Activated naive CD4-positive, alpha-beta T cell (primary cell): ENCODE data around the gene OXCT1.
"Not testable (repeated sequence)": the region's sequence is repeated elsewhere in the genome, so short reads cannot be mapped to it uniquely, and the experiment has no call there.

ENCODE experiments used
- DNase-seq, 4 experiments: peaks; one replicate each; lab custom pipeline; 2025; lab: John Stamatoyannopoulos, UW

The OXCT1 gene

GRCh38 chr5:41827792-41828191, 42.4 kb downstream of the OXCT1 start:
- DNase-seq = no peak

DNA sequence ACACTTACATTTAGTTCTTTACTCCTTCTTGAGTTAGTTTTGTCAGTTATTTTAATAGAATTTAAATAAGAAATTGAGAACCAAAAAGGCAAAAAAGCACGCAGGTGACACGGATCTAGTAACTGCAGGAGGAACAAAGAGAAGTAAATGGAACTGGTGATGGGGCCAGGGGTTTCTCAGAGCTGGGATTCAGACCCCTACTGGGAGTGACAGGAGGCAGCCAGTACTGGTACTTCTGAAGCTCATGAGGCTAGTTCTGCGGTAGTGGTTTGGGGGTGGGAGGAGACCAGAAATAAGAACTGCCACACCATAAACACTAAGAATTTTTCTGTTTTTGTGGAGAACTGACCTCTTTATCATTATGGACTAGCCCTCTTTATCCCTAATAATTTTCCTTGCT, 48.2 kb downstream of the OXCT1 start:
- DNase-seq = no peak

GRCh38 chr5:41821051-41821450, 49.2 kb downstream of the OXCT1 start:
- DNase-seq = no peak

- no peak for DNase-seq
Measured at GRCh38 chr5:41820150-41820549, 50.1 kb downstream of the OXCT1 start.

DNA sequence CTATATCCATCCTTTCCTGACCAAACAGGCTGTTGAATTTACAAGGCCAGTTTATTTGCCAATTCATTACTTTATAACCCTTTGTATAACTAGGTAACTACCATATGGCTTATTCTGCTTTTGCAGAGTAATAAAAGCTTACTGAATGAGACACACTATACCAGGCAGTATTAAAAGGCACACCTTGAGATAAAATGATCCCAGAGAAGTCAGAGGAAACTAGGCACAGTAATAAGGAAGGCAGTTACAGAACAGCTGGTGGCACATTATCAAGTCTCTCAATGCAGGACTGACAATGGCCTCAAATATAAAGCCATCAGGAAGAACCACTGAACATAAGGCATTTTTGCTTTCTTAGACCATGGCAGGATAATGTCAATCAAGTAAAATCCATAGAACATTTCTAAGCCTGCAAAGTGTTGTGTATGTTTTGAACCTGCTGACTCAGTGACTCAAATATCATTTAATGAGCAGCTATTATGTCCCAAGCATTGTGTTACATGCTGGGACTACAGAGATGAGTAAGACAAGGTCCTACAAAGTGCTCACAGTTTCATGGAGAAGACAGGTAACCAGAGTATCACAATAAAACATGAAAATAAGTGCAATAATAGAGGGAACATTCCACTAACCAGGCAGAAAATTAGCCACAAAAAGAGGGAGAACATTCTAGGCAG, 52.5 kb downstream of the OXCT1 start:
- no peak for DNase-seq

GRCh38 chr5:41815663-41816229, 54.5 kb downstream of the OXCT1 start:
- DNase-seq = no peak

DNA sequence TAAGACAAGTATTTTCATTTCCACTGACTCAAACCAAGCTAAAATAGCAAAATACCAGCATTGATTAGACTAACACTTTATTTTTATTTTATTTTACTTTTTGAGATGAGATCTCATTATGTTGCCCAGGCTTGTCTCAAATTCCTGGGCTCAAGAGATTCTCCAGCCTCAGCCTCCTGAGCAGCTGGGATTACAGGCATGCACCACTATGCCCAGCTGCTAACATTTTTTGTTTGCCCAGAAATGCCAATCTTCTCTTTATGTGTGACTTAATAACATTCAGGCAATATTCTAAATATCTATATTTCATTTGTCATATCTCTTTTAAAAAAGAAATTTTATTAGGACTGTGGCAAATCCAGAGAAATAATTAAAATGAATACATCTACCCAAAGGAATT, 55.0 kb downstream of the OXCT1 start:
- DNase-seq = no peak

DNA sequence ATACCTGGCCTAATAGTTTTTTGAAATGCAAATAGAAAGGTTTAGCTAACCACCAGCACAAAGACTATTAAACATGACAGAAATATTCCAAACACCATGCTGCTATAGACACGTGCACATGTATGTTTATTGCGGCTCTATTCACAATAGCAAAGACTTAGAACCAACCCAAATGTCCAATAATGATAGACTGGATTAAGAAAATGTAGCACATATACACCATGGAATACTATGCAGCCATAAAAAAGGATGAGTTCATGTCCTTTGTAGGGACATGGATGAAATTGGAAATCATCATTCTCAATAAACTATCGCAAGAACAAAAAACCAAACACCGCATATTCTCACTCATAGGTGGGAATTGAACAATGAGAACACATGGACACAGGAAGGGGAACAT, 55.9 kb downstream of the OXCT1 start:
- DNase-seq = not testable (repeated sequence)

DNA sequence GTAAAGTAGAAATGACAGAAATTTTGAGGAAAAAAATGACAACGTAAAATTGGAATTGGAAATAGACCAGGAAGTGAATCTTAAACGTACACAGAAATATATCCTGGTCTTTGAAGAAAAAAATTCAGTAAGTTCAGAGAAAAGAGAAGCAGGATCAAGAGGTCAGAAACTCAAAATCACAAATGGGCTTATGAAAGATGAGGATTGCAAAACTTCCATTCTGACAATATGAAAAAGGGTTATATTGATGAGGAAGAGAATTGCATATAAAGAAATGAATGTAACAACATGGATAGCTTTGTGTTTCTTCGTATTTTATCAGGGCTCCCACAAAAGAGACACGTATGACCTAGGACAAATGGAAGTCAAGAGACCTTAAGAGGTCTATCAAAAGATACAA, 58.1 kb downstream of the OXCT1 start:
- no peak for DNase-seq

- no peak for DNase-seq
Measured at GRCh38 chr5:41809128-41809527, 61.1 kb downstream of the OXCT1 start.

DNA sequence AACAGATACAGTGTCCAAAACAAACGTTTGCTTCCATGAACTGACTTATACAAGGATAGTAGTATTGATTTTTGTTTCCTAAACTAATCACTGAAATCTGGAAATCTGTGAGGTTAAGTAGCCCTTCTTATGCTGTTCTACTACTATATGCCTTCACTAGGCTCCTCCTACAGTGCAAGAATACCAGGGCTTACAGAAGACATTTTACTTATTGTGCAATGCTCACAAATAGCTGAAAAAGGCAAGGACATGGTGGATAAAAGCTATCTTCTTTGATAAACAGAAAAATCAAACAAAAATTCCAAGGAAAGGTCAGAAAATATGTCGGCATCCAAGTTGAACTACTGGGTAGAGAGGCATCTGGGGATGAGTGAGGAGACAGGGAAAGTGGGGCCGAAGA, 61.9 kb downstream of the OXCT1 start:
- DNase-seq = no peak

GRCh38 chr5:41797662-41798061, 72.6 kb downstream of the OXCT1 start:
- DNase-seq = no peak

GRCh38 chr5:41796061-41796460, 74.2 kb downstream of the OXCT1 start:
- DNase-seq = no peak

GRCh38 chr5:41795125-41795524, 75.1 kb downstream of the OXCT1 start:
- no peak for DNase-seq

DNA sequence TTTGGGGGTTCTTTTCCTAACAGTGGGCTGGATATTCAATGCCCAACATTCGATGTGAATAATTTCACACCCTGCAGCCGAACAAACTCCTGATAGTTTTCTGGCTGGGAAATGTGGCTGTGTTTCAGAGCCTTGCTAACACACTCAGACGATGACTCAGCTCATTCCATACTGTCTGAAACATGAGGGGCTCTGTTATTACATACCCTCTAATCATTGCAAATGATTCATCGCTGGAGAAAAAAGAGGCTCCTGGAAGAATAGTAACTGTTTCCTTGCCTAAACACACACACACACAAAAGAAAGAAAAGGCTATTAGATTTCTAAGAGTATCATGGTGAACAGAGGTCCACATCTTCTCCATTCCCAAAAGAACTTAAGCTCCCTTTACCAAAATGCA, 75.8 kb downstream of the OXCT1 start:
- DNase-seq = no peak

GRCh38 chr5:41793141-41793770, 77.0 kb downstream of the OXCT1 start:
- no peak for DNase-seq

- no peak for DNase-seq
Measured at GRCh38 chr5:41790038-41790776, 80.0 kb downstream of the OXCT1 start.

DNA sequence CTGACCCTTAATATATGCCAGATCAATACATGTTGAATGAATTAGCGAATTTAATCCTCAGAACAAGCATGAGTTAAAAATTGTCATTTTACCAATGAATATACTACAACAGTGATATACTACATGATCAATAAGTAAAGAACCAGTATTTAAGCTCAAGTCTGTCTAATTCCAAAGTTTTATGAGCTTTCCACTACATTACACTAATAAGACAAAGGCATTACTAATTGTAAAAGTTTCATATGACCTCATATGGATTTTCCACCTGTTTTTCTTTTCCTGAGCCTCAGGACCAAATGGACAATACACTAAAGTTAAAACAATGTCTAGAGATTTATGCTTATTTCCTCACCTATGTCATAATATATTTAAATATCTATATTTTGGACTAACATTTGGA, 80.8 kb downstream of the OXCT1 start:
- no peak for DNase-seq

GRCh38 chr5:41788941-41789368, 81.3 kb downstream of the OXCT1 start:
- no peak for DNase-seq

- no peak for DNase-seq
Measured at GRCh38 chr5:41787265-41787664, 83.0 kb downstream of the OXCT1 start.

DNA sequence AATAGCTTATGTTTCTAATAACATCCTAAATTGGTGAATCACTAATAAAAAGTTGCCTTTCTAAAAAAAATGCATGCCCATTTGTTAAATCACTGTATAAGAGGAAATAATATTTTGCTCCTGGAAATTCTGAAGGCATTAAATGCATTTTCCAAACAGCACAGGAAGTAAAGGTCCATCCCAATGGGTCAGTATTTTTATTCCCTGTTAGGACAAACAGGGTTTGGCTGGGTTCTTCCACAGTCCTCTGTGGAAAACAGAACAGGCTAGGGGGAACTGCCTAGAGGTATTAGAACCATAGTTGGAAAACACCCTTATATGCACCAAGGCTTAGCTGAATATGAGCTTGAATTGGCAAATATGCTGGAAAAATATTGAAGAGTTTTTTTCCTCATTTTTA, 85.2 kb downstream of the OXCT1 start:
- DNase-seq = no peak

- no peak for DNase-seq
Measured at GRCh38 chr5:41778410-41778809, 91.8 kb downstream of the OXCT1 start.

- DNase-seq = no peak
Measured at GRCh38 chr5:41776435-41776834, 93.8 kb downstream of the OXCT1 start.
